SK-MEL-5 (cell line): ENCODE results near the gene HS3ST5. TPM values are rescaled to one million over a fixed set of nuclear protein-coding genes. Genes with fewer than 3 reads are reported as not detected.
A peak's percentile ranks its signal among the peaks of the same experiment; 100 is the strongest.

ENCODE experiments used
- DNase-seq: peaks from one replicate; pipeline ENCODE4 v3.0.0-alpha.2; 2016; ENCODE audit warnings: low read depth, low spot score
- in situ Hi-C: cut with HindIII; loops from 2 replicates; pipeline ENCODE4 v1.10.0; 2016; ENCODE audit warnings: low sequenced_read_pairs, high pct_unique_total_duplicates, low pct_unique_long_range_greater_than_20kb
- total RNA-seq: library from RNA; depleted of rRNA; stranded (reverse); fragments of >200 nt; shearing (Covaris generic); gene quantifications from 2 replicates; pipeline ENCODE4 v1.2.3, GENCODE V29; 2014

HS3ST5 gene
- total RNA-seq, 1 experiment from 2014 or later, result 0.42 TPM

GRCh38 chr6:114288701-114289495 is 53.9 kb downstream of the HS3ST5 start:
- peak; percentile 82 for DNase-seq
- in situ Hi-C loops, result no loop called here

GRCh38 chr6:114287461-114287860 is 55.4 kb downstream of the HS3ST5 start:
- peak; percentile 52 for DNase-seq
- in situ Hi-C loops, result no loop called here

- DNase-seq, result no peak
- in situ Hi-C loops, result no loop called here
These were observed 56.6 kb downstream of the HS3ST5 start for GRCh38 chr6:114286211-114286610.

GRCh38 chr6:114284281-114284680 is 58.5 kb downstream of the HS3ST5 start:
- in situ Hi-C loops, result no loop called here
- no peak for DNase-seq

- in situ Hi-C loops, result no loop called here
- DNase-seq, result no peak
These were observed 60.5 kb downstream of the HS3ST5 start for GRCh38 chr6:114282292-114282691.

- in situ Hi-C loops, result no loop called here
These were observed 61.3 kb downstream of the HS3ST5 start for GRCh38 chr6:114281496-114281895.

GRCh38 chr6:114280239-114280982 is 62.4 kb downstream of the HS3ST5 start:
- in situ Hi-C loops, result no loop called here
- no peak for DNase-seq

More at GRCh38 chr6:114281496-114281895, 61.3 kb downstream of the HS3ST5 start:
- no peak for DNase-seq

- DNase-seq, result no peak
- in situ Hi-C loops, result no loop called here
These were observed 65.6 kb downstream of the HS3ST5 start for GRCh38 chr6:114277220-114277619.

GRCh38 chr6:114276783-114277182 is 66.0 kb downstream of the HS3ST5 start:
- in situ Hi-C loops, result no loop called here
- DNase-seq, result no peak

GRCh38 chr6:114274836-114275235 is 68.0 kb downstream of the HS3ST5 start:
- in situ Hi-C loops, result no loop called here
- no peak for DNase-seq

- DNase-seq, result no peak
- in situ Hi-C loops, result no loop called here
These were observed 70.2 kb downstream of the HS3ST5 start for GRCh38 chr6:114272582-114272981.

- in situ Hi-C loops, result no loop called here
- no peak for DNase-seq
These were observed 71.4 kb downstream of the HS3ST5 start for GRCh38 chr6:114271405-114271804.

- in situ Hi-C loops, result no loop called here
- no peak for DNase-seq
These were observed 74.9 kb downstream of the HS3ST5 start for GRCh38 chr6:114267897-114268296.

- DNase-seq, result no peak
- in situ Hi-C loops, result no loop called here
These were observed 82.0 kb downstream of the HS3ST5 start for GRCh38 chr6:114260810-114261209.

GRCh38 chr6:114258376-114258775 is 84.4 kb downstream of the HS3ST5 start:
- DNase-seq, result no peak
- in situ Hi-C loops, result no loop called here

- in situ Hi-C loops, result no loop called here
- DNase-seq, result no peak
These were observed 89.4 kb downstream of the HS3ST5 start for GRCh38 chr6:114253431-114253830.

GRCh38 chr6:114249522-114249921 is 93.3 kb downstream of the HS3ST5 start:
- no peak for DNase-seq
- in situ Hi-C loops, result no loop called here

GRCh38 chr6:114247101-114247500 is 95.7 kb downstream of the HS3ST5 start:
- in situ Hi-C loops, result no loop called here
- no peak for DNase-seq

GRCh38 chr6:114240796-114241195 is 102.0 kb downstream of the HS3ST5 start:
- in situ Hi-C loops, result no loop called here
- no peak for DNase-seq
